ENCODE results near the gene TRIM9.

- TF ChIP-seq CTCF (IDR thresholded peaks at IDR 0.05; ENCODE audit: low read length) (no peak), EZH2phosphoT487 (IDR thresholded peaks at IDR 0.05; ENCODE audit: low read length) (no peak), EZH2 (optimal IDR thresholded peaks at IDR 0.05; ENCODE audit: low read depth, low read length) (no peak)
These were observed 109.6 kb downstream of the TRIM9 start for GRCh38 chr14:50985124-50985858.
